ENCODE data around the gene MAGI1.

Gene MAGI1

DNA sequence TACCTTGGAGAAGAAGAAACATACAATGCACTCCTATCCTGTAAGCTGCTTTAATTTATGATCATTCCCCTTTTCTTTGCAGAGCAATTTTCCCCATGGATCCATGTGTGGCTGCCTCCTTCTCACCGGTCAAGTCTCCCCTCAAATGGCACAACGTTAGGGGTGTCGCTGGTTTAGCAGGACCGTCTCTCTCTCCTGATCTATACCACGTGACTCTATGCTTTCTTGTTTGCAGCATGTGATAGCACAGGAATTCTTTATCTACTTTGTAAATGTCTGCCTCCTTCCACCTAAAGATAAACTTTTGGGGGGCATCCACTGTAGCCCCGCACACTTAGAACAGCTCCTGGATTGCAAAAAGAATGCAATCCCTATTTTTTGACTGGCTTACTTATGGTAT, 506.0 kb downstream of the MAGI1 start (continued):
- TF ChIP-seq, protein P1, sequence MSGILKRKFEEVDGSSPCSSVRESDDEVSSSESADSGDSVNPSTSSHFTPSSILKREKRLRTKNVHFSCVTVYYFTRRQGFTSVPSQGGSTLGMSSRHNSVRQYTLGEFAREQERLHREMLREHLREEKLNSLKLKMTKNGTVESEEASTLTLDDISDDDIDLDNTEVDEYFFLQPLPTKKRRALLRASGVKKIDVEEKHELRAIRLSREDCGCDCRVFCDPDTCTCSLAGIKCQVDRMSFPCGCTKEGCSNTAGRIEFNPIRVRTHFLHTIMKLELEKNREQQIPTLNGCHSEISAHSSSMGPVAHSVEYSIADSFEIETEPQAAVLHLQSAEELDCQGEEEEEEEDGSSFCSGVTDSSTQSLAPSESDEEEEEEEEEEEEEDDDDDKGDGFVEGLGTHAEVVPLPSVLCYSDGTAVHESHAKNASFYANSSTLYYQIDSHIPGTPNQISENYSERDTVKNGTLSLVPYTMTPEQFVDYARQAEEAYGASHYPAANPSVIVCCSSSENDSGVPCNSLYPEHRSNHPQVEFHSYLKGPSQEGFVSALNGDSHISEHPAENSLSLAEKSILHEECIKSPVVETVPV (CRISPR knock-in tag; IDR thresholded peaks at IDR 0.05): no peak
- TF ChIP-seq GLIS3 (CRISPR knock-in tag; IDR thresholded peaks at IDR 0.05) (no peak), CSDC2 (CRISPR knock-in tag; IDR thresholded peaks at IDR 0.05) (no peak), ARNTL (CRISPR knock-in tag; IDR thresholded peaks at IDR 0.05; ENCODE audit: borderline replicate concordance, low read depth) (no peak), ZFP3 (CRISPR knock-in tag; IDR thresholded peaks at IDR 0.05) (no peak), SNAI2 (CRISPR knock-in tag; IDR thresholded peaks at IDR 0.05) (no peak), TOX (CRISPR knock-in tag; IDR thresholded peaks at IDR 0.05; ENCODE audit: borderline replicate concordance) (no peak), ZC3H10 (CRISPR knock-in tag; IDR thresholded peaks at IDR 0.05) (no peak), PPARA (CRISPR knock-in tag; IDR thresholded peaks at IDR 0.05; ENCODE audit: borderline replicate concordance) (no peak), ESRRG (CRISPR knock-in tag; IDR thresholded peaks at IDR 0.05) (no peak), OSR1 (CRISPR knock-in tag; IDR thresholded peaks at IDR 0.05) (no peak)
- TF ChIP-seq, protein P2, sequence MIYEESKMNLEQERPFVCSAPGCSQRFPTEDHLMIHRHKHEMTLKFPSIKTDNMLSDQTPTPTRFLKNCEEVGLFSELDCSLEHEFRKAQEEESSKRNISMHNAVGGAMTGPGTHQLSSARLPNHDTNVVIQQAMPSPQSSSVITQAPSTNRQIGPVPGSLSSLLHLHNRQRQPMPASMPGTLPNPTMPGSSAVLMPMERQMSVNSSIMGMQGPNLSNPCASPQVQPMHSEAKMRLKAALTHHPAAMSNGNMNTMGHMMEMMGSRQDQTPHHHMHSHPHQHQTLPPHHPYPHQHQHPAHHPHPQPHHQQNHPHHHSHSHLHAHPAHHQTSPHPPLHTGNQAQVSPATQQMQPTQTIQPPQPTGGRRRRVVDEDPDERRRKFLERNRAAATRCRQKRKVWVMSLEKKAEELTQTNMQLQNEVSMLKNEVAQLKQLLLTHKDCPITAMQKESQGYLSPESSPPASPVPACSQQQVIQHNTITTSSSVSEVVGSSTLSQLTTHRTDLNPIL (CRISPR knock-in tag; IDR thresholded peaks at IDR 0.05; ENCODE audit: low read depth): no peak

DNA sequence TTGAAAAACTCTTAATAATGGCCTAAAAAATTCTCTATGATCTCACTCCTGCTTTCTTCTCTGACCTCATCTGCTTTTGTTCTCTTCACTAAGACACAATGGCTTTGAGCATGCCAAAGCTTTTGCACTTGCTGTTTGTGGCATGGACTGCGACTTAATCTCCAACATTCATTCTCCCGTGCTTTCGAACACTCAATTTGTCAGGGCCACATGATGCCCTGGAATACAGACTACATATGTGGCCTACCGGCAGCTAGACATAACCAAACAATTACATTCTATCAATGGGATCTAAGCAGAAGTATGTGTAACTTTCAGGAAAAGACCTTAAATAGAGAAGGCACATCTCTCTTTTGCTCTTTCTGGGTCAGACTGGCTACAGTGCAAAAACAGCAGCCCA, 506.5 kb downstream of the MAGI1 start:
- no peak for TF ChIP-seq ESRRG (CRISPR knock-in tag; IDR thresholded peaks at IDR 0.05)
- TF ChIP-seq, protein P2 (CRISPR knock-in tag; IDR thresholded peaks at IDR 0.05; ENCODE audit: low read depth): no peak
- no peak for TF ChIP-seq OSR1 (CRISPR knock-in tag; IDR thresholded peaks at IDR 0.05)
- TF ChIP-seq TOX (CRISPR knock-in tag; IDR thresholded peaks at IDR 0.05; ENCODE audit: borderline replicate concordance): no peak
- TF ChIP-seq PPARA (CRISPR knock-in tag; IDR thresholded peaks at IDR 0.05; ENCODE audit: borderline replicate concordance): no peak
- no peak for ATAC-seq

DNA sequence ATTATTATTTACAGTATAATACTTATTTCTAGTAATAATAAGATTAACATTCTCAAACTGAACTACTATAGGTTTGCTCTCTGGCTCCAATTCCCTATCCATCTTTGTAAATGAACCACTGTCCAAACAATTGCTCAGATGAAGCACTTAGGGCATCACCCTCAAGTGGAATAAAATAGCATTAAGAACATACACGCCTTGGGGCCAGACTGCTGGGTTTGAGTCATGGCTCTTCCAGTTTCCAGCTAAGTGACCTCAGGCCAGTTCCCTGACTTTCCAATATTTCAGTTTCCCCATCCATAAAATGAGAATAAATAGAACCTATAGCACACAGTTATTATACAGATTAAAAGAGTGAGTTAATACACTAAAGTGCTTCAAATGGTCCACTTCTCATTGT, 507.2 kb downstream of the MAGI1 start:
- ATAC-seq: no peak
- TF ChIP-seq PPARA (CRISPR knock-in tag; IDR thresholded peaks at IDR 0.05; ENCODE audit: borderline replicate concordance) (no peak), RARB (CRISPR knock-in tag; IDR thresholded peaks at IDR 0.05) (no peak), CSDC2 (CRISPR knock-in tag; IDR thresholded peaks at IDR 0.05) (no peak), ZNF565 (CRISPR knock-in tag; conservative IDR thresholded peaks at IDR 0.05; ENCODE audit: low read depth) (no peak), ZC3H10 (CRISPR knock-in tag; IDR thresholded peaks at IDR 0.05) (no peak), ESRRG (CRISPR knock-in tag; IDR thresholded peaks at IDR 0.05) (no peak), GLIS3 (CRISPR knock-in tag; IDR thresholded peaks at IDR 0.05) (no peak), SNAI2 (CRISPR knock-in tag; IDR thresholded peaks at IDR 0.05) (no peak), ZNF8 (CRISPR knock-in tag; IDR thresholded peaks at IDR 0.05) (no peak), TOX (CRISPR knock-in tag; IDR thresholded peaks at IDR 0.05; ENCODE audit: borderline replicate concordance) (no peak), BACH2 (CRISPR knock-in tag; IDR thresholded peaks at IDR 0.05; ENCODE audit: borderline replicate concordance) (no peak), ZFP3 (CRISPR knock-in tag; IDR thresholded peaks at IDR 0.05) (no peak)
- TF ChIP-seq, protein P3, sequence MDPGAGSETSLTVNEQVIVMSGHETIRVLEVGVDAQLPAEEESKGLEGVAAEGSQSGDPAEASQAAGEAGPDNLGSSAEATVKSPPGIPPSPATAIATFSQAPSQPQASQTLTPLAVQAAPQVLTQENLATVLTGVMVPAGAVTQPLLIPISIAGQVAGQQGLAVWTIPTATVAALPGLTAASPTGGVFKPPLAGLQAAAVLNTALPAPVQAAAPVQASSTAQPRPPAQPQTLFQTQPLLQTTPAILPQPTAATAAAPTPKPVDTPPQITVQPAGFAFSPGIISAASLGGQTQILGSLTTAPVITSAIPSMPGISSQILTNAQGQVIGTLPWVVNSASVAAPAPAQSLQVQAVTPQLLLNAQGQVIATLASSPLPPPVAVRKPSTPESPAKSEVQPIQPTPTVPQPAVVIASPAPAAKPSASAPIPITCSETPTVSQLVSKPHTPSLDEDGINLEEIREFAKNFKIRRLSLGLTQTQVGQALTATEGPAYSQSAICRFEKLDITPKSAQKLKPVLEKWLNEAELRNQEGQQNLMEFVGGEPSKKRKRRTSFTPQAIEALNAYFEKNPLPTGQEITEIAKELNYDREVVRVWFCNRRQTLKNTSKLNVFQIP (CRISPR knock-in tag; IDR thresholded peaks at IDR 0.05; ENCODE audit: borderline replicate concordance, low read depth): no peak
- TF ChIP-seq, protein P4, sequence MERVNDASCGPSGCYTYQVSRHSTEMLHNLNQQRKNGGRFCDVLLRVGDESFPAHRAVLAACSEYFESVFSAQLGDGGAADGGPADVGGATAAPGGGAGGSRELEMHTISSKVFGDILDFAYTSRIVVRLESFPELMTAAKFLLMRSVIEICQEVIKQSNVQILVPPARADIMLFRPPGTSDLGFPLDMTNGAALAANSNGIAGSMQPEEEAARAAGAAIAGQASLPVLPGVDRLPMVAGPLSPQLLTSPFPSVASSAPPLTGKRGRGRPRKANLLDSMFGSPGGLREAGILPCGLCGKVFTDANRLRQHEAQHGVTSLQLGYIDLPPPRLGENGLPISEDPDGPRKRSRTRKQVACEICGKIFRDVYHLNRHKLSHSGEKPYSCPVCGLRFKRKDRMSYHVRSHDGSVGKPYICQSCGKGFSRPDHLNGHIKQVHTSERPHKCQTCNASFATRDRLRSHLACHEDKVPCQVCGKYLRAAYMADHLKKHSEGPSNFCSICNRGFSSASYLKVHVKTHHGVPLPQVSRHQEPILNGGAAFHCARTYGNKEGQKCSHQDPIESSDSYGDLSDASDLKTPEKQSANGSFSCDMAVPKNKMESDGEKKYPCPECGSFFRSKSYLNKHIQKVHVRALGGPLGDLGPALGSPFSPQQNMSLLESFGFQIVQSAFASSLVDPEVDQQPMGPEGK (CRISPR knock-in tag; IDR thresholded peaks at IDR 0.05; ENCODE audit: borderline replicate concordance): no peak
- TF ChIP-seq, protein P2 (CRISPR knock-in tag; IDR thresholded peaks at IDR 0.05; ENCODE audit: low read depth): no peak
- TF ChIP-seq, protein P1 (CRISPR knock-in tag; IDR thresholded peaks at IDR 0.05): no peak
